Retinal pigment epithelial cell (primary cell): Measurements from ENCODE around the gene CACNA2D4.

ENCODE experiments used
- DNase-seq: peaks from one replicate; pipeline ENCODE4 v3.0.0-alpha.2; 2010; ENCODE audit warnings: low read depth
- H3K4me3 ChIP-seq: 2 replicates; pipeline ENCODE4 v1.5.1; 2011; ENCODE audit warnings: mild to moderate bottlenecking, low read length, control low read depth, moderate library complexity
- TF ChIP-seq, protein P1 (sequence below): conservative IDR thresholded peaks from 2 replicates; pipeline ENCODE4 v1.5.1; 2011; ENCODE audit warnings: low read depth, low read length, control low read depth, inconsistent platforms

The CACNA2D4 gene

DNA sequence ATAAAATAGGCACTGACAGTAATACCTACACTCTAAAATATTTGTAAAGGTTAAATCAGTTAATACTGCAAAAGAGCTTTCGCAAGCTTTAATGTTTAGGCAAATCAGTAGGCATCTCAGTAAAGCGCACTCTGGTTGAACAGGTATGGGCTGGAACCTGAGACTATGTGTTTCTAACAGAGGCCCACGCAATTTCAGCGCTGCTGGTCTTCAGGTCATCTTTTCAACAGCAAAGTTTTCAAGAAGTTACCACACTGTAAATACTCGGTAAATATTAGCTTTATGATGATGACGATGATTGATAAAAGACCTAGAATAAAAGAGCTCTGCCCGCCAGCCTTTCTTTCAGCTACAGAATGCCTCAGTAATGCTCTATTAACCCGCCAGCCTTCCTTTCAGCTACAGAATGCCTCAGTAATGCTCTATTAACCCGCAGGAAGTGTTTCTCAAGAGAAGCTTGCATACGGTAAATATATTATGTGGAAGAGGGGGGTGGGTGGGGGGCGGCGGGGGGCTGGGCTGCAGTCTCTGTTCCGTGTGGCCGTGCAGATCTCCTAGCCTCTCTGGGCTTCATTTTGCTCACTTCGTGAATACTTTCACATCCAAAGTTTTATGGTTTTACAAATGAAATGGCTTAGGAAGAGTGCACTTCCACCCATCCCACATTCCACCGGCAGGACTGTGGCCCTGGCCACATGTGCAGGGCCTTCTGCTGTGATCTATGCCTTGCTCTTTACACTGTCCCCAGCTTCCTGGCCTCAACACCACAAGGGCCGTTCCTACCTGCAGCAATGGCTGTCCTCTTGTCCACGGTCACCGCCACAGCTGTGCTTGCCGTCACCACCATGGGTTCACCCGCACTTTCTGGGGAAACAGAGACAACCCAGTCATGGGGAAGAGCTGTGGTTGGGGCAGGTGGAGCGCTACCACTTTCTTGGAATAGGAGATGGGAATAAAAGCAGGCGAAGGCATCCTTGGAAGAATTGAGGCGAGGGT is 78.2 kb downstream of the CACNA2D4 start:
- TF ChIP-seq, protein P1, sequence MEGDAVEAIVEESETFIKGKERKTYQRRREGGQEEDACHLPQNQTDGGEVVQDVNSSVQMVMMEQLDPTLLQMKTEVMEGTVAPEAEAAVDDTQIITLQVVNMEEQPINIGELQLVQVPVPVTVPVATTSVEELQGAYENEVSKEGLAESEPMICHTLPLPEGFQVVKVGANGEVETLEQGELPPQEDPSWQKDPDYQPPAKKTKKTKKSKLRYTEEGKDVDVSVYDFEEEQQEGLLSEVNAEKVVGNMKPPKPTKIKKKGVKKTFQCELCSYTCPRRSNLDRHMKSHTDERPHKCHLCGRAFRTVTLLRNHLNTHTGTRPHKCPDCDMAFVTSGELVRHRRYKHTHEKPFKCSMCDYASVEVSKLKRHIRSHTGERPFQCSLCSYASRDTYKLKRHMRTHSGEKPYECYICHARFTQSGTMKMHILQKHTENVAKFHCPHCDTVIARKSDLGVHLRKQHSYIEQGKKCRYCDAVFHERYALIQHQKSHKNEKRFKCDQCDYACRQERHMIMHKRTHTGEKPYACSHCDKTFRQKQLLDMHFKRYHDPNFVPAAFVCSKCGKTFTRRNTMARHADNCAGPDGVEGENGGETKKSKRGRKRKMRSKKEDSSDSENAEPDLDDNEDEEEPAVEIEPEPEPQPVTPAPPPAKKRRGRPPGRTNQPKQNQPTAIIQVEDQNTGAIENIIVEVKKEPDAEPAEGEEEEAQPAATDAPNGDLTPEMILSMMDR: no peak
- no peak for DNase-seq
- no peak overlapping the region for H3K4me3 ChIP-seq

DNA sequence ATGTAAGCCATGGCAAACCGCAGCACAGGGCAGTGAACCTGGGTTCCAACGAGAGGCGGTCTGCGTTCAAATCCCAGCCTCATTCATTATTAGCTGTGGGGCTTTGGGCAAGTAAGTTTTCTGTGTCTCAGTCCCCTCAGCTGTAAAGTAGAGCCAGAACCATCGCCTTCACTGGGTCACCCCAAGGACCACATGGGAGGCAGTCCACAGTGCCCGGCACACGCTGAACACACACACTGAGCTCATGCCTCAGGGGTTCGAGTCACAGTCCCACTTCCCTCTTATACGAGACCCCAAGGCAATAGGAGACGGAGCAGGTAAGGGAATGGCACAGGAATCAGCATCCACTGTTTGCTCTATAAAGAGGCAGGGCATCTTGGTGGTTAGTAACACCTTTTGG is 79.0 kb downstream of the CACNA2D4 start:
- no peak for DNase-seq
- no peak overlapping the region for H3K4me3 ChIP-seq
- TF ChIP-seq, protein P1: no peak

DNA sequence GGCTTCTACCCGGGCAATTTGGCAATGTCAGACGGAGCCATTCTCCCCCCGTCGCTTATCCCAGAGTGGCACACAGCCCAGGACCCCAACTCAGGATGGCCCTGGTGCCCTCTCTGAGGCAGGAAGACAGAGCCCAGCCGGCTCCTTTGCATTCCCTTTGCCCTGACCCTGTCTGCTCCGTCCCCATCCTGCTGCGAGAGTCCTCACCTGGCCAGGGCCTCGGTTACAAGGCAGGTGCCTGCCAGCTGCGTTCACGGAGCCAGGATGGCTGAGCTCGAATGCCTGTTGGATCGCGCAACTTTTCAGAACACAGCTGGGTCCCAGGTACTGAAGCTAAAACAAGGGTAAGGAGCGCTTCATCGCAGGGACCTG is 79.5 kb downstream of the CACNA2D4 start:
- no peak for DNase-seq
- no peak overlapping the region for H3K4me3 ChIP-seq
- TF ChIP-seq, protein P1: no peak

DNA sequence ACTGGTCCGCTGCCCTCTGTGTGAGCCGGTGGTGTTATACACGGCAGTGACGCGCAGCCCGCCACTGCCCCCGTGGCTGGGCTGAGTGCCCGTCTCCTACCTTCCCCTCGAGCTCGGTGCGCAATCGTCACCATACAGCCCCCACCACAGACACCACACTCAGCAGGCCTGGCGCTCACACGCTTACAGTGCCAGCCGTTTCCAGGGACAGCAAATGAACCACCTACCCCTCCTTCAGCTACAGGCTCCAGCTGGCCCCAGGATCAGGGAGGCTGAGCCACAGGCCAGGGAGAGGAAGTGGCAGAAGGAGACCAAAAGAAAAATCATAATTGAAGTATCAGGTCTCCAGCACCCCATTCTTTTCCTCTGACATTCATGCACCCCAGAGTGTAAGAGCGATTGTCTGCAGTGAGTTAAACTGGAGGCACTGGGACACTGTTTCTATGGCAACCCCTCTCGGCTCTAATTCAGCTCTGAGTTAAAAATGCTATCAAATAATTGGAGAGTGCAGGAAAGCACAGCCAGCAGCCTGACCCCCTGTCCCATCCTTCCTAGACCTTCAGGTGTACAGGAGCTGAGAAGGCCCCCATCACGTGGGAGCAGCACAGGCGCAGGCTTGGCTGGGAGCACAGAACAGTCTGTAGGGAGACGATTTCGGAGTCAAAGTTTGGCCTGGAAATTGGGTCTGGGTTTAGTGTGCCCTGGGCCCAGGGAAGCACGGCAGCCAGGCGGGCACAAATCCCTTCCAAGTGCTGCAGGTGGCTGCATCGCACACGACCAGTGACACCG is 80.1 kb downstream of the CACNA2D4 start:
- no peak overlapping the region for H3K4me3 ChIP-seq
- DNase-seq: no peak
- TF ChIP-seq, protein P1: no peak

DNA sequence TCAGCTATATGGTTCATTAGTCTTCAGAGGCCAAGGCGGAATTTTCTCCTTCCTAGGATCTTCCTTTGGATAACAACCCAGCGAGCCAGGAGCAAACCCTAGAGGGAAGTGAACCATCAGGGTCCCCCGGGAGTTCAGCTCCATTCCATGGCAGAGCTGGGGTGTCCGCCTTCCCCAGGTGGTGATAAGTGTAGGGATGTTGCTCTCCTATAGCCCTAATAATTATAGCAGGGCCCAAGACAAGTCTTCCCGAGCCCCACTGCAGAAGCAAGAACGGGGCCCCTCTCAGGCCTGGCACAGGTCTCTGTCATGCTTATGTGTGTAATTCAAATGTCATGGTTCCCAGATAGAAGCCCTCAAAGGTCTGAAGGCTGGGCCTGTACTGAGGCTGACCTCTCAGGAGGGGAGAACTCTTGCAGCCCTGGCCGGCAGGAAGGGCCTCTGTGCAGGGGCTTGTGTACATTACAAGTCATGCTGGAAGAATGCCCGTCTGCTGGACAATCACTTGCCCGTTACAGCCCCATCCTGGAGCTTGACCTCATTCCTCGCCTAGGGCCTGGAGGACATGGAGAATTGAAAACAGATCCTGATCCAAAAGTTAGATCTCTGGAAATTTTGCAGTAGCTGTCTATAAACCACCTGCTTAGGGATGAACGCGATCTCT is 80.8 kb downstream of the CACNA2D4 start:
- TF ChIP-seq, protein P1: no peak
- DNase-seq: no peak
- no peak overlapping the region for H3K4me3 ChIP-seq

DNA sequence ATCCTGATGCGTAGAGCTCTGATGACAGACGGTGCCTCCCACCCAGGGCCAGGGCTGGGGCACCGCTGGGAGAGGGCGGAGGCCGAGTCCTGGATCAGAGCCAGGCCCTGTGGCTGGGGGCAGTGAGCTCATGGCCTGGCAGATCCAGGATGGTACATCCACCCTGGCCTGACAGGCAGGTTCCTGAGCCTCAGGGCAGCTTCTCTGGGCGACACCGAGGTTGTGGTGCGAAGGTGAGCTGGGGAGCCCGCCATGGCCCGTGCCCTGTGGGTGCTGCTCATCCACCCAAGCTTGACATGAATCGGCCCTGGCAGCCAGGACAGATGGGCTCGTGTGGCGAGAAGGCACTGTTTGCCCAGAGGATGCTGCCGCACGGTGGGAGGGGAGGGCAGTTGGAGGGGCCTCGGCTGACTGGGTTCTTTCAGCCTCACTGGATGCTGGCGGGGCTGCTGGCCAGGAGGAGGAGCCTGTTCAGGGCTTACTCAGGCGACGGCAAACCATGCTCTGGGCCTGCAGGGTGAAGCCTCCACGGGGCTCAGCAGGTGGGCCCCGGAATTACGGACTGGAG is 81.5 kb downstream of the CACNA2D4 start:
- DNase-seq: no peak
- TF ChIP-seq, protein P1: no peak
- H3K4me3 ChIP-seq: no peak overlapping the region
